OCI-LY3 (cell line): ENCODE measurements around the gene HAVCR1.
"Not testable (repeated sequence)": the region's sequence is repeated elsewhere in the genome, so short reads cannot be mapped to it uniquely, and the experiment has no call there.

Experiments used
- H2AFZ ChIP-seq: fragments of 200-600, 300-600 bp; shearing (Covaris generic); 2 replicates; pipeline ENCODE4 v1.6.0; 2014; ENCODE audit warnings: antibody characterized with exemption, low read depth, low read length
- H3K27ac ChIP-seq: fragments of 200-600, 300-600 bp; sonication (generic); 2 replicates; pipeline ENCODE4 v1.5.1; 2014; ENCODE audit warnings: mild to moderate bottlenecking, low read length, moderate library complexity, mixed read lengths
- H3K27me3 ChIP-seq: fragments of 200-600, 300-600 bp; sonication (generic); 2 replicates; pipeline ENCODE4 v1.6.1; 2014; ENCODE audit warnings: low read depth, low read length, mixed read lengths
- H3K36me3 ChIP-seq: fragments of 200-600, 300-600 bp; sonication (generic); replicated peaks from 2 replicates; pipeline ENCODE3; 2014; ENCODE audit warnings: low read depth, low read length, mixed read lengths
- H3K4me1 ChIP-seq: fragments of 300-600, 200-600 bp; sonication (generic); 2 replicates; pipeline ENCODE4 v1.6.1; 2014; ENCODE audit warnings: low read length, mixed read lengths
- H3K4me2 ChIP-seq: fragments of 200-600, 300-600 bp; sonication (generic); 2 replicates; pipeline ENCODE4 v1.6.1; 2014; ENCODE audit warnings: low read length, mixed read lengths
- H3K4me3 ChIP-seq: fragments of 300-600, 200-600 bp; sonication (generic); 2 replicates; pipeline ENCODE4 v1.5.1; 2014; ENCODE audit warnings: antibody characterized with exemption, mild to moderate bottlenecking, low read length, moderate library complexity
- H3K79me2 ChIP-seq: fragments of 300-600, 200-600 bp; shearing (Covaris generic); 2 replicates; pipeline ENCODE4 v1.6.1; 2014; ENCODE audit warnings: mild to moderate bottlenecking, low read length, mixed read lengths
- H3K9ac ChIP-seq: fragments of 300-600, 200-600 bp; shearing (Covaris generic); 2 replicates; pipeline ENCODE4 v1.6.0; 2014; ENCODE audit warnings: mild to moderate bottlenecking, low read length, moderate library complexity
- H3K9me3 ChIP-seq: fragments of 200-600, 300-600 bp; shearing (Covaris generic); 2 replicates; pipeline ENCODE4 v1.6.1; 2014; ENCODE audit warnings: low read length, mixed read lengths; ENCODE audit not compliant: insufficient read depth
- H4K20me1 ChIP-seq: fragments of 200-600, 300-600 bp; sonication (generic); 2 replicates; pipeline ENCODE4 v1.6.1; 2016; ENCODE audit warnings: low read length, mixed read lengths; ENCODE audit not compliant: insufficient read depth
- EZH2phosphoT487 ChIP-seq: fragments of 200-600 bp; shearing (Covaris generic); IDR thresholded peaks from 2 replicates; pipeline ENCODE4 v1.6.1; 2018; ENCODE audit warnings: antibody characterized with exemption, mixed run types, low read depth
- TF ChIP-seq, protein P1 (sequence below): fragments of 200-600, 300-600 bp; sonication (generic); IDR thresholded peaks from 2 replicates; pipeline ENCODE4 v1.5.1; 2014; ENCODE audit warnings: antibody characterized with exemption, low read length, low read depth

HAVCR1 gene

DNA sequence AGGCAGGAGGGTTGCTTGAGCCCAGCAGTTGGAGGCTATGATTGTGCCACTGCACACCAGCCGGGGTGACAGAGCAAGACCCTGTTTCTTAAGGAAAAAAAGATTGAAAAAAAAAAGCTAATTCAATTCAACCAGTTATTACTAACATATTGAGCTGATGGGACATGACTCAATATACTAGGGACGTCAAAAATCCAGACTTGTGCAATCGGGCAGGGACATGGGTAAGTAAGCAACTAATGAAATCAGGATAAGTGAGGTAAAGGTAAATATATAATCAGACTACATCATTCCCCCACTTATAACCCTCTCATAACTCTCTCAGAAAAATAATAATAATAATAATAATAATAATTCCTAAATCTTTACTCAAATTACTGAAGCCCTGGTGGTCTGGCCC is 975 bp upstream of the HAVCR1 start:
- Histone ChIP-seq H3K79me2 (no peaks in the 10 kb centered on the region), H2AFZ (no peak overlapping the region), H3K9ac (no peak overlapping the region), H3K4me2 (no peak overlapping the region), H4K20me1 (no peaks in the 10 kb centered on the region), H3K4me1 (peaks cover 11% of the 10 kb centered on the region), H3K9me3 (no peaks in the 10 kb centered on the region), H3K4me3 (no peak overlapping the region), H3K27me3 (no peaks in the 10 kb centered on the region), H3K27ac (no peak overlapping the region), H3K36me3 (no peaks in the 10 kb centered on the region)
- TF ChIP-seq, protein P1, sequence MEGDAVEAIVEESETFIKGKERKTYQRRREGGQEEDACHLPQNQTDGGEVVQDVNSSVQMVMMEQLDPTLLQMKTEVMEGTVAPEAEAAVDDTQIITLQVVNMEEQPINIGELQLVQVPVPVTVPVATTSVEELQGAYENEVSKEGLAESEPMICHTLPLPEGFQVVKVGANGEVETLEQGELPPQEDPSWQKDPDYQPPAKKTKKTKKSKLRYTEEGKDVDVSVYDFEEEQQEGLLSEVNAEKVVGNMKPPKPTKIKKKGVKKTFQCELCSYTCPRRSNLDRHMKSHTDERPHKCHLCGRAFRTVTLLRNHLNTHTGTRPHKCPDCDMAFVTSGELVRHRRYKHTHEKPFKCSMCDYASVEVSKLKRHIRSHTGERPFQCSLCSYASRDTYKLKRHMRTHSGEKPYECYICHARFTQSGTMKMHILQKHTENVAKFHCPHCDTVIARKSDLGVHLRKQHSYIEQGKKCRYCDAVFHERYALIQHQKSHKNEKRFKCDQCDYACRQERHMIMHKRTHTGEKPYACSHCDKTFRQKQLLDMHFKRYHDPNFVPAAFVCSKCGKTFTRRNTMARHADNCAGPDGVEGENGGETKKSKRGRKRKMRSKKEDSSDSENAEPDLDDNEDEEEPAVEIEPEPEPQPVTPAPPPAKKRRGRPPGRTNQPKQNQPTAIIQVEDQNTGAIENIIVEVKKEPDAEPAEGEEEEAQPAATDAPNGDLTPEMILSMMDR = no peak
- no peak for TF ChIP-seq EZH2phosphoT487

DNA sequence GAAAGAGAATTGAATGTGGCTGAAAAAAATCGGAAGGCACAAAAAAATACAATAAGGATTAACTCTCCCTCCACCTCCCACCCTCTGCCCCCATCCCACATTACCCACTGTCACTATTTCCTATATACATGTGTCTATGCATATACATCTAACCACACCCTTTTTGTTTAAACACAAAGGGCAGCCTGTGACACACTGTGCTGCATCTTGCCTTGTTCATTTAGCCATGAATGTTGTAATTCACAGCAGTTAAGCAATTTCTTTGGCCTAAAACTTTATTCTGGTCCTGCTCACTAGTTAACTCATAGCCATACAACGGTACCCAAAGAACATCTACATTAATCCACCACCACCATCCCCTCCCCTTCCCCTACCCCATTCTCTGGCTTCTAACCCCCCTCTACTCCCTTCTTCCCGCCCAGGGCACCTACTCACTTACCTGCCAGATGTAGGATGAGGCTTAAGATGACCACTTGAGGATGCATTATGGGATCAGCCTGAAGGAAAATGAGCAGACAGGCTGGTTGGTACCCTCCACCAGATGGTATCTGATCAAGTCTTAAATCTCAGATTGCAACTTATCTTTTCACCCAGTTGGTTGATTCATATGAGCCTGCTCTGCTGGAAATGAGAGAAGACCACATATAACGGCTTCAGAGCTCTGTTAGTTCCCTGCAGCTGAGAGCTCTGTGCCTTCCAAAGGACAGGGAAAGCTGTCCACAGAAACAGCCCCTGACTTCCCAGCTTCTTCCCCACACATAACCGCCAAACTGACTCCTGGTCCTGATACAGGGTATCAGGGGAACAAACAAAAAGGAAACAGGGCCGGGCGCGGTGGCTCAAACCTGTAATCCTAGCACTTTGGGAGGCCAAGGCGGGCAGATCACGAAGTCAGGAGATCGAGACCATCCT is 1.2 kb downstream of the HAVCR1 start:
- Histone ChIP-seq H3K4me1 (peaks cover 11% of the 10 kb centered on the region), H3K36me3 (no peaks in the 10 kb centered on the region), H3K4me2 (peak overlapping the region; percentile 93), H3K27me3 (no peaks in the 10 kb centered on the region), H2AFZ (peak overlapping the region; percentile 95; the same call in 1 of the 2 replicates), H3K79me2 (no peaks in the 10 kb centered on the region), H3K27ac (no peak overlapping the region), H3K4me3 (peak overlapping the region; percentile 72), H3K9ac (no peak overlapping the region), H3K9me3 (no peaks in the 10 kb centered on the region), H4K20me1 (no peaks in the 10 kb centered on the region)
- TF ChIP-seq, protein P1 = no peak
- TF ChIP-seq EZH2phosphoT487 = no peak

DNA sequence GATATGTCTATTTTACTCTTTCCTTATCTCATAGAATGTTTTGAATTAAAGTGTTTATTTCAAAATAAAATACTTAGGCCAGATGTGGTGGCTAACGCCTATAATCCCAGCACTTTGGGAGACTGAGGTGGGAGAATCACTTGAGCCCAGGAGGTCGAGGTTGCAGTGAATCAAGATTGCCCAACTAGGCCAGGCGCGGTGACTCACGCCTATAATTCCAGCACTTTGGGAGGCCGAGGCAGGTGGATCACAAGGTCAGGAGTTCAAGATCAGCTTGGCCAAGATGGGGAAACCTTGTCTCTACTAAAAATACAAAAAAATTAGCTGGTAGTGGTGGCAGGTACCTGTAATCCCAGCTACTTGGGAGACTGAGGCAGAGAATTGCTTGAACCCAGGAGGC is 2.1 kb downstream of the HAVCR1 start:
- not testable (repeated sequence) for H3K79me2 ChIP-seq, H4K20me1 ChIP-seq, H3K4me3 ChIP-seq

DNA sequence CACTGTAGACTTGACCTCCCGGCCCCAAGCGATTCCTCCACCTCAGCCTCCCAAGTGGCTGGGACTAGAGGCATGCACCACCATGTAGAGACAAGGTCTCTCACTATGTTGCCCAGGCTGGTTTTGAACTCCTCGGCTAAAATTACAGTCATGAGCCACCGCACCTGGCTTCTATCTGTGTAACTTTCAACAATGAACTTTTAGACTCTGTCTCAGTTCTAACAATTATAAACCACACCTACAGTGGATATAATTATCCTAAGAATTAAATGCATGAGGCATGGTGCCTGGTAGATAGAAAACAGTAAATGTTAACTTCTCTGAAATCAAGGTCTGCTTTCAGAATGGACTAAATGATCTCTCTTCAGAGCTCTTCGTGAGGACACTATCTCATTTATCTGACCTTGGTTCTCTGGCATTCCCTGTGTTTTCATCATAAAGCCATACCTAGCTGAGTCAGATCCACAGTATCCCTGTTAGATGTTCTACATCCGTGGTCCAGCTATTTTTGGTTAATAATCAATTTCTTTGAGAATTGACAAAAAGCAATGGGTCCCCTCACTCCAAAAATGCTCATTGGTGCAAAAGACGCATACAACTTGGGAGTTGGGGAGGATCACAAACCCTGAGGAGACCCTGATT is 7.2 kb downstream of the HAVCR1 start:
- H3K27ac ChIP-seq = no peak overlapping the region
- no peak overlapping the region for H3K4me2 ChIP-seq
- no peak overlapping the region for H2AFZ ChIP-seq
- H3K4me3 ChIP-seq = no peak overlapping the region
- no peaks in the 10 kb centered on the region for H3K4me1 ChIP-seq
- no peaks in the 10 kb centered on the region for H3K27me3 ChIP-seq
- H3K79me2 ChIP-seq = no peaks in the 10 kb centered on the region
- no peaks in the 10 kb centered on the region for H3K9me3 ChIP-seq
- no peak for TF ChIP-seq EZH2phosphoT487
- TF ChIP-seq, protein P1 = no peak
- no peak overlapping the region for H3K9ac ChIP-seq
- no peaks in the 10 kb centered on the region for H3K36me3 ChIP-seq
- H4K20me1 ChIP-seq = no peaks in the 10 kb centered on the region

More for the DNA sequence above, 2.1 kb downstream of the HAVCR1 start:
- H3K4me1 ChIP-seq = peaks cover 11% of the 10 kb centered on the region
- H3K4me2 ChIP-seq, H3K9ac ChIP-seq, H3K9me3 ChIP-seq, H3K36me3 ChIP-seq, H3K27me3 ChIP-seq, H2AFZ ChIP-seq, H3K27ac ChIP-seq: not testable (repeated sequence)
